H9 (cell line): ENCODE measurements around the gene STXBP6. TPM values are rescaled to one million over a fixed set of nuclear protein-coding genes. Genes with fewer than 3 reads are reported as not detected.

Experiments used
- DNase-seq: peaks from one replicate; pipeline ENCODE4 v3.0.0-alpha.2; 2017
- H2AFZ ChIP-seq: one replicate; pipeline ENCODE4 v1.6.1; 2013; ENCODE audit warnings: mild to moderate bottlenecking, low read length, control low read depth, moderate library complexity
- H2AK5ac ChIP-seq: 2 replicates; pipeline ENCODE4 v1.6.1; 2013; ENCODE audit warnings: low read length, control low read depth, mixed read lengths; ENCODE audit not compliant: insufficient read length
- H2BK120ac ChIP-seq: one replicate; pipeline ENCODE4 v1.6.1; 2013; ENCODE audit warnings: low read depth, mild to moderate bottlenecking, low read length, control low read depth, inconsistent platforms; ENCODE audit not compliant: poor library complexity, severe bottlenecking
- H2BK12ac ChIP-seq: 2 replicates; pipeline ENCODE4 v1.6.1; 2013; ENCODE audit warnings: low read length, control low read depth, mixed read lengths, low read depth; ENCODE audit not compliant: insufficient read length
- H2BK15ac ChIP-seq: 2 replicates; pipeline ENCODE4 v1.6.1; 2013; ENCODE audit warnings: low read depth, low read length, control low read depth
- H2BK20ac ChIP-seq: one replicate; pipeline ENCODE4 v1.6.1; 2013; ENCODE audit warnings: low read depth, mild to moderate bottlenecking, low read length, control low read depth, inconsistent platforms; ENCODE audit not compliant: poor library complexity, severe bottlenecking
- H2BK5ac ChIP-seq: 2 replicates; pipeline ENCODE4 v1.6.1; 2013; ENCODE audit warnings: low read length, control low read depth, mixed read lengths; ENCODE audit not compliant: insufficient read length
- H3K14ac ChIP-seq: 2 replicates; pipeline ENCODE4 v1.6.1; 2013; ENCODE audit warnings: low read length, control low read depth; ENCODE audit not compliant: insufficient read depth
- H3K18ac ChIP-seq: 2 replicates; pipeline ENCODE4 v1.6.1; 2013; ENCODE audit warnings: low read depth, mild to moderate bottlenecking, mixed read lengths, low read length, control low read depth; ENCODE audit not compliant: insufficient read length
- H3K23ac ChIP-seq: 2 replicates; pipeline ENCODE4 v1.6.1; 2013; ENCODE audit warnings: low read length, control low read depth, mixed read lengths, low read depth; ENCODE audit not compliant: insufficient read length
- H3K23me2 ChIP-seq: 2 replicates; pipeline ENCODE4 v1.6.1; 2013; ENCODE audit warnings: low read depth, mild to moderate bottlenecking, mixed read lengths, low read length, control low read depth; ENCODE audit not compliant: insufficient read length, poor library complexity, severe bottlenecking
- H3K27ac ChIP-seq: 2 replicates; pipeline ENCODE4 v1.5.1; 2013; ENCODE audit warnings: low read length, control low read depth, mixed read lengths, low read depth; ENCODE audit not compliant: insufficient read length
- H3K27me3 ChIP-seq: 2 replicates; pipeline ENCODE4 v1.6.1; 2013; ENCODE audit warnings: low read length, control low read depth, inconsistent platforms; ENCODE audit not compliant: insufficient read depth
- H3K4ac ChIP-seq: 2 replicates; pipeline ENCODE4 v1.6.1; 2013; ENCODE audit warnings: low read depth, mild to moderate bottlenecking, control low read depth, inconsistent platforms, low read length, moderate library complexity
- H3K4me1 ChIP-seq: 2 replicates; pipeline ENCODE4 v1.6.1; 2013; ENCODE audit warnings: low read length, control low read depth, inconsistent platforms; ENCODE audit not compliant: insufficient read depth
- H3K4me2 ChIP-seq: 2 replicates; pipeline ENCODE4 v1.6.1; 2013; ENCODE audit warnings: low read length, control low read depth, mixed read lengths; ENCODE audit not compliant: insufficient read length, insufficient read depth
- H3K56ac ChIP-seq: 2 replicates; pipeline ENCODE4 v1.6.1; 2013; ENCODE audit warnings: low read depth, mild to moderate bottlenecking, mixed read lengths, low read length, control low read depth; ENCODE audit not compliant: insufficient read length
- H3K79me1 ChIP-seq: 2 replicates; pipeline ENCODE4 v1.6.1; 2013; ENCODE audit warnings: low read depth, mild to moderate bottlenecking, moderate library complexity, low read length, control low read depth, inconsistent platforms; ENCODE audit not compliant: insufficient read depth, poor library complexity, severe bottlenecking
- H3K79me2 ChIP-seq: 2 replicates; pipeline ENCODE4 v1.6.1; 2013; ENCODE audit warnings: low read length, control low read depth, inconsistent platforms; ENCODE audit not compliant: insufficient read depth
- H3K9ac ChIP-seq: 2 replicates; pipeline ENCODE4 v1.6.1; 2013; ENCODE audit warnings: low read length, control low read depth, mixed read lengths; ENCODE audit not compliant: insufficient read length; ENCODE audit errors: extremely low read depth
- H3K9me3 ChIP-seq: one replicate; pipeline ENCODE4 v1.6.1; 2013; ENCODE audit warnings: low read depth, low read length, inconsistent platforms; ENCODE audit not compliant: control insufficient read depth
- H3T11ph ChIP-seq: one replicate; pipeline ENCODE4 v1.6.1; 2013; ENCODE audit warnings: mild to moderate bottlenecking, low read length, control low read depth, inconsistent platforms
- H4K20me1 ChIP-seq: one replicate; pipeline ENCODE4 v1.6.1; 2013; ENCODE audit not compliant: control insufficient read depth, insufficient read length, insufficient read depth
- H4K5ac ChIP-seq: 2 replicates; pipeline ENCODE4 v1.6.1; 2013; ENCODE audit warnings: low read depth, mild to moderate bottlenecking, mixed read lengths, low read length, control low read depth; ENCODE audit not compliant: insufficient read length
- H4K8ac ChIP-seq: replicated peaks from 2 replicates; pipeline ENCODE4 v1.6.1; 2013; ENCODE audit warnings: low read length, control low read depth, mixed read lengths, low read depth; ENCODE audit not compliant: insufficient read length
- H4K91ac ChIP-seq: 2 replicates; pipeline ENCODE4 v1.6.1; 2013; ENCODE audit warnings: low read depth, mild to moderate bottlenecking, moderate library complexity, mixed read lengths, low read length, control low read depth; ENCODE audit not compliant: insufficient read length
- H3K27ac Mint-ChIP-seq, 3 experiments: 2 replicates in 2 of 3; 3 replicates in 1 of 3; pipeline ENCODE4 v1.8.0; 2020 to 2021; ENCODE audit warnings: mixed read lengths in 3 of 3, mild to moderate bottlenecking in 1 of 3, moderate library complexity in 1 of 3
- H3K27me3 Mint-ChIP-seq: 2 replicates; pipeline ENCODE4 v1.8.0; 2021; ENCODE audit warnings: low read depth, mild to moderate bottlenecking, moderate library complexity, mixed read lengths
- H3K36me3 Mint-ChIP-seq, 3 experiments: 2 replicates in 2 of 3; 3 replicates in 1 of 3; pipeline ENCODE4 v1.8.0; 2020 to 2021; ENCODE audit warnings: low read depth in 3 of 3, mixed read lengths in 3 of 3; ENCODE audit not compliant: insufficient read depth in 1 of 3
- H3K4me1 Mint-ChIP-seq, 2 experiments: 2 replicates each; pipeline ENCODE4 v1.8.0; 2020; ENCODE audit warnings: mixed read lengths in 2 of 2
- H3K4me3 Mint-ChIP-seq, 2 experiments: 2 replicates in 1 of 2; 3 replicates in 1 of 2; pipeline ENCODE4 v1.8.0; 2020 to 2021; ENCODE audit warnings: mild to moderate bottlenecking in 2 of 2, mixed read lengths in 2 of 2, moderate library complexity in 1 of 2
- H3K9me3 Mint-ChIP-seq, 2 experiments: 2 replicates in 1 of 2; 3 replicates in 1 of 2; pipeline ENCODE4 v1.8.0; 2020; ENCODE audit warnings: mild to moderate bottlenecking in 2 of 2, mixed read lengths in 2 of 2, moderate library complexity in 1 of 2
- CTCF ChIP-seq: fragments of 200-600 bp; sonication (generic); conservative IDR thresholded peaks from 3 replicates; pipeline ENCODE4 v1.8.0; 2021; ENCODE audit warnings: antibody characterized with exemption, mild to moderate bottlenecking
- WGBS: extraction: QIAGEN DNeasy Blood & Tissue Kit; methylation state at CpG from one replicate; pipeline ENCODE4 v1.1.7; 2013; ENCODE audit warnings: missing lambda C conversion rate, low lambda C conversion rate, mixed read lengths; ENCODE audit not compliant: insufficient read length; ENCODE audit errors: extremely low coverage; 5-methylcytosine and 5-hydroxymethylcytosine counted together
- total RNA-seq: library from RNA; stranded (reverse); gene quantifications from 2 replicates; pipeline ENCODE4 v1.2.1, GENCODE V29; 2021

Gene STXBP6
- total RNA-seq, 1 experiment from 2014 or later = 3.6 TPM

GRCh38 chr14:24790196-24790595 is 259.8 kb downstream of the STXBP6 start:
- Histone ChIP-seq H3K9me3 (no peaks in the 10 kb centered on the region), H3K56ac (no peak overlapping the region), H2AK5ac (no peak overlapping the region), H2AFZ (no peak overlapping the region), H4K91ac (no peak overlapping the region), H2BK12ac (no peak overlapping the region), H3K27ac (no peak overlapping the region), H2BK5ac (no peak overlapping the region), H3K79me2 (no peaks in the 10 kb centered on the region), H3K4me2 (no peak overlapping the region), H3K4ac (no peak overlapping the region), H2BK120ac (no peak overlapping the region), H3K23me2 (no peaks in the 10 kb centered on the region), H4K20me1 (no peaks in the 10 kb centered on the region), H3K18ac (no peak overlapping the region), H3K4me1 (no peaks in the 10 kb centered on the region), H3K23ac (no peak overlapping the region), H4K5ac (no peak overlapping the region), H3K27me3 (no peaks in the 10 kb centered on the region), H3T11ph (no peak overlapping the region), H2BK15ac (no peak overlapping the region), H3K79me1 (no peaks in the 10 kb centered on the region), H3K14ac (no peak overlapping the region), H2BK20ac (no peak overlapping the region), H3K9ac (no peak overlapping the region), H4K8ac (no peak overlapping the region)
- DNase-seq = no peak
- Mint-ChIP-seq H3K4me3 (no peak overlapping the region), H3K4me1 (no peaks in the 10 kb centered on the region), H3K27ac (no peak overlapping the region), H3K36me3 (no peaks in the 10 kb centered on the region), H3K27me3 (no peaks in the 10 kb centered on the region), H3K9me3 (no peaks in the 10 kb centered on the region)
- no peak for TF ChIP-seq CTCF
- no CpG with 5 or more reads among the region's 3 CpGs for WGBS
